ENCODE data around the gene POR. TPM values are rescaled to one million over a fixed set of nuclear protein-coding genes. Genes with fewer than 3 reads are reported as not detected.

POR gene
- total RNA-seq, 1 donor from 2014 or later: 84.4 TPM

DNA sequence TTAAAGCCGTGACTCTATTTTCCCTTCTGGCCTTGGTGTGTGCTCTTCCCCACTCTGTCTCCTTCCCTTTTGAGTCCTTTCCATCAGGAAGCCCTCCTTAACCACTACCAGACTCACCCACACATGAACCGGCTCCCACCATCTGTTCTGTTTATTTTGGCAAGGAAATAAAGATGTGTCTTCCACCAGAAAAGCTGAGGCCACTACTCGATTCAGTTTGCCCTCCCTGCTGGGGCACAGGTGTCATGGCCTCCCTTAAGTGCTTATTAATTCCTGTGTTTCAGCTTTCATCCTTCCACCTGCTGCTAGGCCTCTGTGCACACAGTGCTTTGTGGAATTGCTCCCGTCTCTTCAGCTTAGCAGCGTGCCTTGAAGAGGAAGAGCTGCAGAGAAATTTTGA, 16.7 kb downstream of the POR start:
- no peak overlapping the region for H3K4me3 Mint-ChIP-seq
- no peaks in the 10 kb centered on the region for H3K9me3 Mint-ChIP-seq
- intact Hi-C loops (cut with micrococcal nuclease): no loop called here
- peaks cover 16% of the 10 kb centered on the region for H3K4me1 Mint-ChIP-seq (ENCODE audit: low read depth)
- peaks cover 9% of the 10 kb centered on the region for H3K36me3 Mint-ChIP-seq (ENCODE audit: low read depth)
- H3K27ac Mint-ChIP-seq: no peak overlapping the region
- no peaks in the 10 kb centered on the region for H3K27me3 Mint-ChIP-seq (ENCODE audit: insufficient read depth)
- DNase-seq (ENCODE audit: low spot score): no peak

DNA sequence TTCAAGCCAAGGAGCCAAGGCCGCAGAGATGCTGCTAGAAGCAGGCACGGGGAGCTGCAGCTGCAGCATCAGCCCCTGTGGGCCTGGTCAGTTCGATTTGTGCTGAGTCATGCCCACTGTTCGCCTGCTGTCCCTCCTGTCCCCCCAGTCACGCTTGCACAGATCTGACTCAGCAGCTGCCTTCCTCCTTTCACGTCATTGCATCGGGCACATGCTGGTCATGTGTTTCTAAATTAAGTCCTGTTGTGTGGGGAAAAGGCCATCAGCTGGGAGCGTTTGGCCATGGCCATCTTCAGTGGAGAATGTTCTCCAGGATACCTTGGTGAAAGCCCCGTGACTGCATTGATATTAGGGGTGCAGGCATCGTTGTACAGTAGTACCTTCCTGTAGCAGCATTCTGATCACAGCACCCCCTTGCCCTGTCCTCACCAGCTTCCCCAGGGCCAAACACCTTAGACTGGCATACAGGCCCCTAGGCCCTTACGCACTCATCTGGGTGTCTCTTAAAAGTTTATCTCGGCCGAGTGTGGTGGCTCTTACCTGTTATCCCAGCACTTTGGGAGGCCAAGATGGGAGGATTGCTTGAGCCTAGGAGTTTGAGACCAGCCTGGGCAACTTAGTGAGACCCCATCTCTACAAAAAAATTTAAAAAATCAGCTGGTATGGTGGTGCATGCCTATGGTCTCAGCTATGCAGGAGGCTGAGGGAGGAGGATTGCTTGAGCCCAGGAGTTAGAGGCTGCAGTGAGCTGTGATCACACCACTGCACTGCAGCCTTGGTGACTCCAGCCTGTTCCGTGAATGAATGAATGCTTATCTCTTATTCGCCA, 23.2 kb downstream of the POR start:
- intact Hi-C loops (cut with micrococcal nuclease): no loop called here

DNA sequence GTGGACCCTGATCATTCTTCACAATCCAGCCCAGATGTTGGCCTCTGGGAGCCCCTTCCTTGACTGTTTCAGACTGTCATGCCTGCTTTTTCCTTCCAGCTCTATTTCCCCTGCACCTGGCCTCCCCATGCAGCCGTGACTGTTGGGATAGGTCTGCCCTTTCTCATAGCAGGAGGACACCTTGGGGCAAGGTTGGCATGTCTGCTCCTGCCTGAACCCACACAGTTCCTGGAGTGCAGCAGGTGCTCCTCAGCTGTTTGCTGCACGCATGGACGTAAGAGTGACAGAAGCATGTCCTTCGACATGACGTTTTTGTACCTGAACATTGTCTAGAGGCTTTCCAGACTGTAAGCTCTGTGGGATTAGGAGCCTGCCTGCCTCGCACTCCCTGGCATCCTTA, 24.0 kb downstream of the POR start:
- Mint-ChIP-seq H3K4me3 (no peak overlapping the region), H3K36me3 (ENCODE audit: low read depth) (peaks cover 7% of the 10 kb centered on the region), H3K27me3 (ENCODE audit: insufficient read depth) (no peaks in the 10 kb centered on the region), H3K27ac (no peak overlapping the region), H3K9me3 (no peaks in the 10 kb centered on the region), H3K4me1 (ENCODE audit: low read depth) (peaks cover 3% of the 10 kb centered on the region)
- no peak for DNase-seq (ENCODE audit: low spot score)
- intact Hi-C loops (cut with micrococcal nuclease): no loop called here

More for the DNA sequence above, 23.2 kb downstream of the POR start:
- Mint-ChIP-seq H3K27ac (no peak overlapping the region), H3K36me3 (ENCODE audit: low read depth) (peaks cover 8% of the 10 kb centered on the region), H3K27me3 (ENCODE audit: insufficient read depth) (no peaks in the 10 kb centered on the region), H3K9me3 (no peaks in the 10 kb centered on the region), H3K4me3 (no peak overlapping the region), H3K4me1 (ENCODE audit: low read depth) (no peaks in the 10 kb centered on the region)
- DNase-seq (ENCODE audit: low spot score): no peak

DNA sequence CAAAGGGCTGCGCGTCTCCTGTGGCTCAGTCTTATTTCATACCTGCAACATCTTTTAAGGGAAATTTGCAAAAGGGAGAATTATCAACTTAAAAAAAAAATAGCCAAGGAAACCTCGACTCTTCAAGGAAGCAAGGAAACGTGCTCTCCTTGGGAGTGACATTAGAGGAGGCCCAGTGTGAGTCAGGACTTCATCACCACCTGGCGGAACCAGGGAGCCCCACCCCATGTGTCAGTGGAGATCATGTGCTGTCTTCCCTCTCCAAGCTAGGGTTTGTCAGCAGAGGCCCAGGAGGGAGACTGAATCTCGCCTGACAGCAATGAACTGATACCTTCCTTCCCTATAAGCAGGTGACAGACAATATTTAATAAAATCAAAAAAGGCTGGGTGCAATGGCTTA, 28.9 kb downstream of the POR start:
- Mint-ChIP-seq H3K27ac (no peak overlapping the region), H3K27me3 (ENCODE audit: insufficient read depth) (no peaks in the 10 kb centered on the region), H3K4me3 (no peak overlapping the region), H3K36me3 (ENCODE audit: low read depth) (peaks cover 1% of the 10 kb centered on the region), H3K9me3 (no peaks in the 10 kb centered on the region), H3K4me1 (ENCODE audit: low read depth) (peaks cover 12% of the 10 kb centered on the region)
- no peak for DNase-seq (ENCODE audit: low spot score)
- intact Hi-C loops (cut with micrococcal nuclease): loop anchor here (10.0 kb wide), 1 partner anchor 289 kb away; no protein-coding TSS in a partner anchor

DNA sequence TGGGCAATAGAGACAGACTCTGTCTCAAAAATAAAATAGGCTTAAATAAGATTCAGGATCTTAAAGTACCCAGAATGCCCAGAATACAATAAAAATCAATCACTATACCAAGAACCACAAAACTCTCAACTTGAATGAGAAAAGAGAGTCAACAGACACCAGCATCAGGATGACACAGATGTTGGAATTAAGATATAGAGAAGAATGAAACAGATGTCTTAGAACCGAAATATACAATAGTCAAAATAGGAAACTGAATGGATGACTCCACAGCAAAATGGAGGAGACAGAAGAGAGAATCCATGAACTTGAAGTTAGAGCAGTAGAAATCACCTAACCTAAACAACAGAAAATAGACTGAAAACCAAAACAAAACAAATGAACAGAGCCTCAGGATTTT, 29.6 kb downstream of the POR start:
- Mint-ChIP-seq H3K27me3 (ENCODE audit: insufficient read depth) (no peaks in the 10 kb centered on the region), H3K4me3 (no peak overlapping the region), H3K27ac (no peak overlapping the region), H3K9me3 (no peaks in the 10 kb centered on the region), H3K36me3 (ENCODE audit: low read depth) (no peaks in the 10 kb centered on the region), H3K4me1 (ENCODE audit: low read depth) (peaks cover 12% of the 10 kb centered on the region)
- no peak for DNase-seq (ENCODE audit: low spot score)
- intact Hi-C loops (cut with micrococcal nuclease): loop anchor here (10.0 kb wide), 1 partner anchor 290 kb away; no protein-coding TSS in a partner anchor

DNA sequence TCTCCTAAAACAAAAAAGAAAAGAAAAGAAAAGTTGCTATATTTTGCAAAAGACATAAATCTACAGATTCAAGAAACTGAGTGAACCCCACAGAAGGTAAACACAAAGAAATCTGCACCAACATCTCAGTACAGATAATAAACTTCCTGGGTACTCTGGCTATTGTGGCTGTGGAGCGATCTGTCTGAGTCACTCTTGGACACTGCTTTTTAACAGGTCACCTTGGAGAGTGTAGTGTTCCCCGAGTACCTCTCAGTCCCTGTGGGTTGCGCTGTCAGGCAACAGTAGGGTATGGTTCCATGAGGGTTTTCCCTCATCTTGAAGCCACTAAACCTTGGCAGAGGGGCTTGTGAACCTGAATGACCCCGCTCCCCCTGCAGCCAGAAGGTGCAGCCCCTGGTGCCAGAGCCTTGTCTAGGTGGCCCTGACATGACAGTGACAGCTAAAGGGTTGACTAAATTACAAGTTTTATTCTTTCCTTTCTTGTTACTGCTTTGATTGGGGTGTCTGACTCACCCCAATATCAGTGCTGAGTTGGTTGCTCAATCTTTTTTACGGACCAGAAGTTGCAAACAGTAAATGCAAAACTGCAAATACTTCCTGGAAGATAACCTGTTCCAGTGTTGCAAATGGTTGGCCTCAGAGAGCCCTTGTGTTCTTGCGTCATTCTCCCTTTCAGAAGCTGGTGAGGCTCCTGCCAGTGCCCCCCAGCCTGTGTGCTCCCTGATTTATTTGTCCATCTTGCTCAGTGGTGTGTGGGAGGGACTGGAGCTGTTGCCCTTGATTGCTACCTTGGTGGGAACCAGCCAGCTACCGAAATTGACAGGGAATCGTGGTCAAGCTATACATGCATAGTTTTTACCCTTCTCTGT, 30.6 kb downstream of the POR start:
- H3K27me3 Mint-ChIP-seq (ENCODE audit: insufficient read depth): no peaks in the 10 kb centered on the region
- intact Hi-C loops (cut with micrococcal nuclease): loop anchor here (10.0 kb wide), 1 partner anchor 291 kb away; no protein-coding TSS in a partner anchor
- no peak for DNase-seq (ENCODE audit: low spot score)
- H3K4me3 Mint-ChIP-seq: no peak overlapping the region
- no peaks in the 10 kb centered on the region for H3K36me3 Mint-ChIP-seq (ENCODE audit: low read depth)
- peaks cover 12% of the 10 kb centered on the region for H3K4me1 Mint-ChIP-seq (ENCODE audit: low read depth)
- no peak overlapping the region for H3K27ac Mint-ChIP-seq
- H3K9me3 Mint-ChIP-seq: no peaks in the 10 kb centered on the region

DNA sequence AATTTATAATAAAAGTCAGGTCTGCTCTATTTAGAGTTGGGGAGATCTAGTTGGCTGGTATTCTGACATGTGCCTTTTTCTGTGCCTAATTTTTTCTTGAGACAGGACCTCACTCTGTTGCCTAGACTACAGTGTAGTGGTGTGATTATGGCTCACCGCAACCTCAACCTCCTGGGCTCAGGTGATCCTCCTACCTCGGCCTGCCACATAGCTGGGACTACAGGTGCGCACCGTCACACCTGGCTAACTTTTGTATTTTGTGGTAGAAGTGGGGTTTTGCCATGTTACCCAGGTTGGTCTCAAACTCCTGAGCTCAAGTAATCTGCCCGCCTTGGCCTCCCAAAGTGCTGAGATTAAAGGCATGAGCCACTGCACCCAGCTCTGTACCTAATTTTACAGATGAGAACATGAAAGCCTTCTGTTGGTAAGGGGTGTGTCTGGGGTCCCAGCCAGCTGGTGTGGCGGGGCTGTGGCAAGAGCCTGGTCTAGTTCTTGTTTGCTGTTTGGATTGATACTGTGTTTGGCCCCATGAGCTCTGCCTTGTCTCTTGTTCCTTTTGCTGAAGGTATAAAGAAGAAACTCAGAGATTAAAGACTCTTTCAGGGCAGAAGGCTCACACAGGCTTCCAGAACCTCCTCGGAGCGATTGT, 31.4 kb downstream of the POR start:
- H3K36me3 Mint-ChIP-seq (ENCODE audit: low read depth): no peaks in the 10 kb centered on the region
- DNase-seq (ENCODE audit: low spot score): no peak
- H3K27ac Mint-ChIP-seq: no peak overlapping the region
- intact Hi-C loops (cut with micrococcal nuclease): loop anchor here (10.0 kb wide), 1 partner anchor 292 kb away; no protein-coding TSS in a partner anchor
- peaks cover 12% of the 10 kb centered on the region for H3K4me1 Mint-ChIP-seq (ENCODE audit: low read depth)
- H3K4me3 Mint-ChIP-seq: no peak overlapping the region
- H3K9me3 Mint-ChIP-seq: no peaks in the 10 kb centered on the region
- no peaks in the 10 kb centered on the region for H3K27me3 Mint-ChIP-seq (ENCODE audit: insufficient read depth)

DNA sequence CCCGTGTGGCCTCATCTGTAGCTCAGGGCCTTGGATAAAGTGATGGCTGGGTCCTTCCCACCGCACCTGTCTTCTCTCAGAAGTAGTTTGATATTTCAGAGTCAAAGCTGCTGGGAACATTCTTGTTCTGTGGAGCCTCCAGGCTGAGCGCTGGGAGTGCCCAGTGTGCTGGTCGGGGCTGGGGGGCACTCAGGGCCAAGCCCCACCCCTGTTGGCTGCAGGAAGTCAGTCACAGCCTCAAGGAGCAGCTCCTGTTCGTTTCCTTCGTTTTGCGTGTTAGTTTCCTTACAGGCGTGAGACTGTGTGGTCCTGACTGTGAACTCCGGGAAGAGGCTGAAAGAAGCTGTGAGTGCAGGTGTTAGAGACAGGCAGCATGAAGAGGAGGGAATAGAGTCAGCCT, 33.2 kb downstream of the POR start:
- Mint-ChIP-seq H3K36me3 (ENCODE audit: low read depth) (no peaks in the 10 kb centered on the region), H3K9me3 (no peaks in the 10 kb centered on the region), H3K4me1 (ENCODE audit: low read depth) (peaks cover 12% of the 10 kb centered on the region), H3K27ac (no peak overlapping the region), H3K27me3 (ENCODE audit: insufficient read depth) (no peaks in the 10 kb centered on the region), H3K4me3 (no peak overlapping the region)
- no peak for DNase-seq (ENCODE audit: low spot score)
- intact Hi-C loops (cut with micrococcal nuclease): loop anchor here (10.0 kb wide), 1 partner anchor 293 kb away; no protein-coding TSS in a partner anchor

DNA sequence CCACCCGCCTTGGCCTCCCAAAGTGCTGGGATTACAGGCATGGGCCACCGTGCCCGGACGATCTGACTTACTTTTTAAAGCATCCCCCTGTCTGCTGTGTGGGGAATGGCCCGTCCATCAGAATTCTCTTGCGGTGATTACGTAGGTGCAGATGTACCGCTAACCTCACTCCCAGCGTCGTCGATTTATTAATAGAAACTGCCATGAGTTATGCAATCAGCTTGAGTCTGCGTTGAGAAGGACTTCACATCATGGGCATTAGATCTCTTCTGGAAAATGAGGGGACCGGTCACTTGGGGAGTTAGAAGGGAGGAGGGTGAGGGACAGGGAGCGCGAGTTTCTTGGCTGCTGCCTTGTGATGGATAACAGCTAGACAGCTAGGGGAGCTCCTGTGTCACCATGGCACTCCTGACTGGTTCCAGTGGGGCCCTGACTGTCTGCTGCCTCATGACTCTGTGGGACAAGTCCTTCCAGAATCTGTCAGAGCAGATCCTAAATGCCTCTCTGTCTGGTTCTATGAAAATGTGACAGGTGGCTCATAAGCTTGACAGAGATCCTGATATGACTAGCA, 35.2 kb downstream of the POR start:
- H3K4me1 Mint-ChIP-seq (ENCODE audit: low read depth): no peaks in the 10 kb centered on the region
- H3K36me3 Mint-ChIP-seq (ENCODE audit: low read depth): no peaks in the 10 kb centered on the region
- no peak overlapping the region for H3K4me3 Mint-ChIP-seq
- no peaks in the 10 kb centered on the region for H3K27me3 Mint-ChIP-seq (ENCODE audit: insufficient read depth)
- no peak overlapping the region for H3K27ac Mint-ChIP-seq
- H3K9me3 Mint-ChIP-seq: no peaks in the 10 kb centered on the region
- intact Hi-C loops (cut with micrococcal nuclease): no loop called here
- DNase-seq (ENCODE audit: low spot score): no peak

DNA sequence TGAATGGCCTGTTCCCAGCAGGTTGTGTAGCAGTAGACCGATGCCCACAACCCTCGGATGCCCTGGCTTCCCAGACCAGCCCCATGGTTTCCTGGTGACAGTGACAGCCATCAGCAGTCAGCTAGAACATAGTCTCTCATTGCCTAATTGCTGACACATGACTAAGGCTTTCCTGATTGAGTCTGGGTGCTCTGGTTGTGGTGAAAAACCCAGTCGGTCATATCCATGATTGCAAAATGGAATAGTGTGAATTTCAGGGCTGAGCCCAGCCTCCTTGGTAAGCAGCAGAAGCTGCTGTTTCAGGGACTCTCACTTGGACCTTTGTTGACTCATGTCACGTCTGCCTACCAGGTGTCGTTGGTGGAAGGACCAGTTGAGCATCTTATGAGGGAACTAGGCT, 36.6 kb downstream of the POR start:
- no peak for DNase-seq (ENCODE audit: low spot score)
- H3K4me3 Mint-ChIP-seq: no peak overlapping the region

DNA sequence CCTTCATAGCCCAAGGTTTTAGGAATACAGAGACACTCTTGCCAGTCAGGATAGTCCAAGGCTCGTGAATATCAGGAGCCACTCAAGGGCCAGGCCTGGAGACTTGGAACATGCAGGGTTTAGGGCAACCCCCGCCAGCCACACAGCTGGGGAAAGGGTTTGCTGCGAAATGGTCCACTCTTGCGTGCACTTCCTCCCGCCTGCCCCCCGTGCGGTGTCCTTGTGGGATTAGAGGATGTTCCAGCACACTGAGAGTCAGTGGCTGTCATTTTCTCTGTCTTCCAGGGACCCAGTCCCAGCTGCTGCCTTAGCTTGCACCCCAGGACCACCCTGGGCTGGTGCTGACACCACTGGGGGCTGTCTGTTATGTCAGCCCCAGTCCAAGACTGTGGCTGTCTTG, 38.5 kb downstream of the POR start:
- Mint-ChIP-seq H3K4me3 (no peak overlapping the region), H3K4me1 (ENCODE audit: low read depth) (no peaks in the 10 kb centered on the region), H3K27me3 (ENCODE audit: insufficient read depth) (no peaks in the 10 kb centered on the region), H3K27ac (no peak overlapping the region), H3K9me3 (no peaks in the 10 kb centered on the region), H3K36me3 (ENCODE audit: low read depth) (peaks cover 4% of the 10 kb centered on the region)
- intact Hi-C loops (cut with micrococcal nuclease): no loop called here
- DNase-seq (ENCODE audit: low spot score): no peak

More for the DNA sequence above, 36.6 kb downstream of the POR start:
- Mint-ChIP-seq H3K4me1 (ENCODE audit: low read depth) (no peaks in the 10 kb centered on the region), H3K36me3 (ENCODE audit: low read depth) (peaks cover 2% of the 10 kb centered on the region), H3K9me3 (no peaks in the 10 kb centered on the region), H3K27me3 (ENCODE audit: insufficient read depth) (no peaks in the 10 kb centered on the region), H3K27ac (no peak overlapping the region)
- intact Hi-C loops (cut with micrococcal nuclease): no loop called here

DNA sequence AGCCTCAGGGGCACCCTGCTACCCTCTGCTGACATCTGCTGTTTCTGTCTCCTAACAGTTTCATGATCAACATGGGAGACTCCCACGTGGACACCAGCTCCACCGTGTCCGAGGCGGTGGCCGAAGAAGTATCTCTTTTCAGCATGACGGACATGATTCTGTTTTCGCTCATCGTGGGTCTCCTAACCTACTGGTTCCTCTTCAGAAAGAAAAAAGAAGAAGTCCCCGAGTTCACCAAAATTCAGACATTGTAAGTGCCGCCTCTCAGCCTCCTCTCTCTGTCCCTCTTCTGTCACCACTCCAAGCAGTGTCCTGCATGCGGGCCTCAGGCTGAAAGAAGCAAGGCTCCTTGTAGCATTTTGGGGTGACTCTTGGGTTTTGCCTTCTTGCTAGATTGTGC, 39.0 kb downstream of the POR start:
- H3K4me1 Mint-ChIP-seq (ENCODE audit: low read depth): no peaks in the 10 kb centered on the region
- H3K9me3 Mint-ChIP-seq: no peaks in the 10 kb centered on the region
- intact Hi-C loops (cut with micrococcal nuclease): no loop called here
- DNase-seq (ENCODE audit: low spot score): no peak
- H3K4me3 Mint-ChIP-seq: no peak overlapping the region
- H3K27me3 Mint-ChIP-seq (ENCODE audit: insufficient read depth): no peaks in the 10 kb centered on the region
- H3K27ac Mint-ChIP-seq: peak overlapping the region; percentile 0
- peaks cover 4% of the 10 kb centered on the region for H3K36me3 Mint-ChIP-seq (ENCODE audit: low read depth)
